GM23338 (cell line): Measurements from ENCODE around the gene HSPA9. TPM values are rescaled to one million over a fixed set of nuclear protein-coding genes. Genes with fewer than 3 reads are reported as not detected.

Source experiments
- ATAC-seq: fragments of 200-7000 bp; cut with Tn5 transposase; 3 replicates; pipeline ENCODE4 v1.9.1; 2020
- DNase-seq: peaks from one replicate; pipeline ENCODE4 v3.0.0-alpha.2; 2015; ENCODE audit warnings: low spot score
- H2AFZ ChIP-seq: fragments of 200-600 bp; sonication (generic); 2 replicates; pipeline ENCODE4 v1.8.0; 2016; ENCODE audit warnings: antibody characterized with exemption, mild to moderate bottlenecking, moderate library complexity
- H3F3A ChIP-seq: fragments of 200-600 bp; sonication (generic); replicated peaks from 2 replicates; pipeline ENCODE4 v1.8.0; 2017; ENCODE audit warnings: antibody characterized with exemption, mixed run types, low read depth
- H3K27ac ChIP-seq: fragments of 200-600 bp; sonication (generic); 2 replicates; pipeline ENCODE4 v1.6.1; 2016; ENCODE audit warnings: low read depth
- H3K27me3 ChIP-seq: fragments of 200-600 bp; sonication (generic); 2 replicates; pipeline ENCODE4 v1.8.0; 2016; ENCODE audit warnings: mild to moderate bottlenecking, mixed run types, moderate library complexity; ENCODE audit not compliant: insufficient read depth
- H3K36me3 ChIP-seq: fragments of 200-600 bp; sonication (generic); 2 replicates; pipeline ENCODE4 v1.8.0; 2016; ENCODE audit warnings: mild to moderate bottlenecking; ENCODE audit not compliant: insufficient read depth
- H3K4me1 ChIP-seq: fragments of 200-600 bp; sonication (generic); 2 replicates; pipeline ENCODE4 v1.8.0; 2016; ENCODE audit warnings: mild to moderate bottlenecking, moderate library complexity; ENCODE audit not compliant: insufficient read depth
- H3K4me2 ChIP-seq: fragments of 200-600 bp; sonication (generic); 2 replicates; pipeline ENCODE4 v1.7.1; 2017; ENCODE audit warnings: mixed run types
- H3K4me3 ChIP-seq: fragments of 200-600 bp; sonication (generic); 2 replicates; pipeline ENCODE4 v1.6.1; 2016; ENCODE audit warnings: mixed run types
- H3K79me2 ChIP-seq: fragments of 200-600 bp; sonication (generic); replicated peaks from 2 replicates; pipeline ENCODE4 v1.8.0; 2017; ENCODE audit warnings: mild to moderate bottlenecking; ENCODE audit not compliant: insufficient read depth
- H3K9me2 ChIP-seq: fragments of 200-600 bp; sonication (generic); 2 replicates; pipeline ENCODE4 v1.8.0; 2017; ENCODE audit not compliant: insufficient read depth
- H4K20me1 ChIP-seq: fragments of 200-600 bp; sonication (generic); replicated peaks from 2 replicates; pipeline ENCODE4 v1.8.0; 2017; ENCODE audit warnings: mild to moderate bottlenecking; ENCODE audit not compliant: insufficient read depth
- H3K27ac Mint-ChIP-seq: 2 replicates; pipeline ENCODE4 v1.8.0; 2020; ENCODE audit warnings: inconsistent platforms, mild to moderate bottlenecking, moderate library complexity, mixed read lengths
- H3K27me3 Mint-ChIP-seq: 3 replicates; pipeline ENCODE4 v1.8.0; 2022; ENCODE audit warnings: low read depth, mild to moderate bottlenecking, moderate library complexity, mixed read lengths, inconsistent platforms; ENCODE audit not compliant: insufficient read depth, poor library complexity
- H3K36me3 Mint-ChIP-seq: 3 replicates; pipeline ENCODE4 v1.8.0; 2021; ENCODE audit warnings: low read depth, mild to moderate bottlenecking, inconsistent platforms, moderate library complexity, mixed read lengths
- H3K4me1 Mint-ChIP-seq: 3 replicates; pipeline ENCODE4 v1.8.0; 2020; ENCODE audit warnings: mild to moderate bottlenecking, inconsistent platforms, mixed read lengths
- H3K4me3 Mint-ChIP-seq: 3 replicates; pipeline ENCODE4 v1.8.0; 2021; ENCODE audit warnings: moderate library complexity, mild to moderate bottlenecking, inconsistent platforms, mixed read lengths
- H3K9me3 Mint-ChIP-seq: 3 replicates; pipeline ENCODE4 v1.8.0; 2020; ENCODE audit warnings: moderate library complexity, mild to moderate bottlenecking, inconsistent platforms, mixed read lengths
- CREB1 ChIP-seq: fragments of 250-450 bp; sonication (Bioruptor Pico); IDR thresholded peaks from 2 replicates; pipeline ENCODE4 v1.5.0; 2020; ENCODE audit warnings: low read depth, mild to moderate bottlenecking, moderate library complexity
- CTCF ChIP-seq, 2 experiments: fragments of 200-600 bp in 1 of 2; sonication (generic) in 1 of 2; conservative IDR thresholded peaks; 2 replicates each; pipeline versions ENCODE4 v1.5.1 to v1.6.1; 2016 to 2017; ENCODE audit warnings: antibody characterized with exemption in 2 of 2, low read depth in 2 of 2, mild to moderate bottlenecking in 2 of 2, moderate library complexity in 1 of 2
- ETS1 ChIP-seq: IDR thresholded peaks from 2 replicates; pipeline ENCODE4 v1.6.1; 2016; ENCODE audit warnings: antibody characterized with exemption
- EZH2 ChIP-seq: fragments of 200-600 bp; sonication (generic); IDR thresholded peaks from one replicate; pipeline ENCODE4 v1.8.0; 2017; ENCODE audit warnings: antibody characterized with exemption, mild to moderate bottlenecking, low read depth; ENCODE audit not compliant: unreplicated experiment
- EZH2phosphoT487 ChIP-seq: fragments of 200-600 bp; sonication (generic); IDR thresholded peaks from one replicate; pipeline ENCODE4 v1.8.1; 2018; ENCODE audit warnings: antibody characterized with exemption; ENCODE audit not compliant: unreplicated experiment
- POLR2AphosphoS5 ChIP-seq: IDR thresholded peaks from 2 replicates; pipeline ENCODE4 v1.6.1; 2016; ENCODE audit warnings: antibody characterized with exemption, low read depth
- REST ChIP-seq: IDR thresholded peaks from one replicate; pipeline ENCODE4 v1.6.1; 2018; ENCODE audit warnings: antibody characterized with exemption; ENCODE audit not compliant: unreplicated experiment
- STAT1 ChIP-seq: IDR thresholded peaks from one replicate; pipeline ENCODE4 v1.6.1; 2016; ENCODE audit warnings: antibody characterized with exemption; ENCODE audit not compliant: unreplicated experiment
- ZNF114 ChIP-seq: fragments of 250-450 bp; sonication (Bioruptor Pico); IDR thresholded peaks from 2 replicates; pipeline ENCODE4 v1.5.0; 2020; ENCODE audit warnings: mild to moderate bottlenecking, moderate library complexity
- polyA plus RNA-seq: library from polyadenylated mRNA; unstranded; fragments of >200 nt; fragmentation: Nextera tagmentation; extraction: Ambion mirVana; gene quantifications from 2 replicates; pipeline ENCODE4 v1.2.1, GENCODE V29; 2016
- total RNA-seq: library from RNA; depleted of rRNA; stranded (reverse); fragments of >200 nt; shearing (Covaris generic); gene quantifications from 2 replicates; pipeline ENCODE4 v1.2.3, GENCODE V29; 2014

HSPA9 gene
- total and polyA plus RNA-seq, 2 experiments from 2014 or later: 302 to 751 TPM

GRCh38 chr5:138563340-138564118, 11.7 kb downstream of the HSPA9 start:
- Histone ChIP-seq H3K27me3 (no peaks in the 10 kb centered on the region), H3K4me3 (no peak overlapping the region), H3K4me2 (no peak overlapping the region), H3K9me2 (no peaks in the 10 kb centered on the region), H3K27ac (no peak overlapping the region; the same call in 1 of the 2 replicates), H3K36me3 (peaks cover 94% of the 10 kb centered on the region), H3K4me1 (no peaks in the 10 kb centered on the region), H3K79me2 (peaks cover 83% of the 10 kb centered on the region), H3F3A (peaks cover 22% of the 10 kb centered on the region), H2AFZ (no peak overlapping the region), H4K20me1 (peaks cover 86% of the 10 kb centered on the region)
- Mint-ChIP-seq H3K27ac (peak overlapping the region; percentile 4; the same call in 1 of the 2 replicates), H3K27me3 (peaks cover 2% of the 10 kb centered on the region), H3K9me3 (no peaks in the 10 kb centered on the region), H3K4me1 (no peaks in the 10 kb centered on the region), H3K4me3 (no peak overlapping the region), H3K36me3 (peaks cover 93% of the 10 kb centered on the region)
- no peak for TF ChIP-seq ETS1
- no peak for DNase-seq
- no peak for ATAC-seq

GRCh38 chr5:138560971-138561370, 14.2 kb downstream of the HSPA9 start:
- H3F3A ChIP-seq: peaks cover 32% of the 10 kb centered on the region
- Mint-ChIP-seq H3K36me3 (peaks cover 93% of the 10 kb centered on the region), H3K27me3 (peaks cover 2% of the 10 kb centered on the region), H3K4me3 (no peak overlapping the region), H3K9me3 (no peaks in the 10 kb centered on the region), H3K27ac (no peak overlapping the region), H3K4me1 (no peaks in the 10 kb centered on the region)
- DNase-seq (no peak), ATAC-seq (no peak)
- no peaks in the 10 kb centered on the region for H3K9me2 ChIP-seq
- H3K79me2 ChIP-seq: peaks cover 61% of the 10 kb centered on the region
- H3K36me3 ChIP-seq: peaks cover 94% of the 10 kb centered on the region
- no peaks in the 10 kb centered on the region for H3K27me3 ChIP-seq
- no peak overlapping the region for H2AFZ ChIP-seq
- peaks cover 80% of the 10 kb centered on the region for H4K20me1 ChIP-seq
- H3K4me2 ChIP-seq: no peak overlapping the region
- H3K4me3 ChIP-seq: no peak overlapping the region
- no peaks in the 10 kb centered on the region for H3K4me1 ChIP-seq
- no peak overlapping the region for H3K27ac ChIP-seq
- TF ChIP-seq ZNF114 (no peak), EZH2phosphoT487 (no peak), CREB1 (CRISPR knock-in tag) (no peak), CTCF (conservative IDR thresholded peaks at IDR 0.05; ENCODE audit: low read depth in 2 of 2) (no peak), EZH2 (no peak), STAT1 (no peak), REST (no peak), ETS1 (no peak), POLR2AphosphoS5 (no peak)
